HCT116 (cell line): Measurements from ENCODE around the gene PNLDC1. TPM values are rescaled to one million over a fixed set of nuclear protein-coding genes. Genes with fewer than 3 reads are reported as not detected.

Experiments used
- total RNA-seq: library from RNA; stranded (reverse); gene quantifications from one replicate; pipeline ENCODE4 v1.2.1, GENCODE V29; 2021; ENCODE audit not compliant: unreplicated experiment

The PNLDC1 gene
- total RNA-seq, 1 experiment from 2014 or later: 0.37 TPM

Other genes with a start within 250 kb of the PNLDC1 start
- 98.6 TPM for gene SOD2, start 107.0 kb upstream of the PNLDC1 start, total RNA-seq
- gene WTAP, start 72.8 kb upstream of the PNLDC1 start, total RNA-seq: 88.6 TPM
- 41.6 TPM for gene ACAT2, start 38.2 kb upstream of the PNLDC1 start, total RNA-seq
- gene TCP1, start 10.7 kb upstream of the PNLDC1 start, total RNA-seq: 447 TPM
- gene MRPL18, start 9.8 kb upstream of the PNLDC1 start, total RNA-seq: 106 TPM
- not detected for gene MAS1, start 90.7 kb downstream of the PNLDC1 start, total RNA-seq
- gene IGF2R, start 168.8 kb downstream of the PNLDC1 start, total RNA-seq: 37.0 TPM